NCI-H2107 treated with DMSO at 0.1 percent for 48 hours (cell line): ENCODE results near the gene KATNA1.

Experiments used
- DNase-seq: peaks from one replicate; lab custom pipeline; 2025; ENCODE audit not compliant: unreplicated experiment; lab: John Stamatoyannopoulos, UW

The KATNA1 gene

DNA sequence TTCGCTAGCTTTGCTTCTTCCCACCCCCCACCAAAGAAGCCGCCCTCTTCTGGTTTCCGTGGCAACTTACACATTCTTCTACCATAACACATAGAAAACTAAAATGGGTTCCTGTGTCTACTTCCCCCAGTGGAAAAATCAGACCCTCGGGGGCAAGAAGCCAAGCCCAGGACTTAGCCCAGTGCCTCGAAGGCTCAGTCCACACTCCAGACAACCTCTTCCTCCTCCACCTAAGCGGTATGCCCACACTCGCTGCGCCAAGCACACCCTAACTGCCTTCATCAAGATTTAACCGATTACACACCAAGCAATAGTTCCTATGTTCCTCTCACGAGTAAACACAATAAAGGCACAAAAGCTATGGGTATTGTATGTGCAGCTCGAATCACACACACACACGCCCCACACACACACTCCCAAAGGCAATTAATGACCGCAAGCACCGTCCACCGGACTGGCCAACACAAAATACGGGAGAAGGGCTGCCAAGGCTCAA lies 103.2 kb downstream of the KATNA1 start:
- DNase-seq = no peak
